Central memory CD8-positive, alpha-beta T cell (primary cell): ENCODE data around the gene LRRC8B.

Experiments used
- ATAC-seq: fragments of 150-1000 bp; cut with Tn5 transposase; replicated peaks from 2 replicates; pipeline ENCODE4 v1.10.0; 2022; ENCODE audit warnings: mild to moderate bottlenecking, moderate FRiP score, moderate number of reproducible peaks; ENCODE audit not compliant: poor library complexity, severe bottlenecking; ENCODE audit errors: extremely low read depth
- DNase-seq, 2 donors: peaks; one replicate each; pipeline ENCODE4 v3.0.0; 2021; ENCODE audit warnings: low spot score in 2 of 2
- H3K27ac Mint-ChIP-seq: one replicate; pipeline ENCODE4 v1.8.0; 2022; ENCODE audit warnings: low read depth, mild to moderate bottlenecking, moderate library complexity, mixed read lengths
- H3K27me3 Mint-ChIP-seq: one replicate; pipeline ENCODE4 v1.8.0; 2022; ENCODE audit warnings: mixed read lengths
- H3K36me3 Mint-ChIP-seq: one replicate; pipeline ENCODE4 v1.8.0; 2022; ENCODE audit warnings: mild to moderate bottlenecking, moderate library complexity, mixed read lengths; ENCODE audit not compliant: insufficient read depth
- H3K4me1 Mint-ChIP-seq: one replicate; pipeline ENCODE4 v1.8.0; 2022; ENCODE audit warnings: mixed read lengths
- H3K4me3 Mint-ChIP-seq: one replicate; pipeline ENCODE4 v1.8.0; 2022; ENCODE audit warnings: mild to moderate bottlenecking, moderate library complexity, mixed read lengths
- H3K9me3 Mint-ChIP-seq: one replicate; pipeline ENCODE4 v1.8.0; 2022; ENCODE audit warnings: mixed read lengths

The LRRC8B gene

GRCh38 chr1:89524369-89525168 is at the start of gene LRRC8B:
TSS of gene LRRC8B (plus strand) at chr1:89524829. CDS start at chr1:89582651, 57,822 bp downstream.
- ATAC-seq (peak; percentile 85), DNase-seq (peak; percentile 69 to 79)
- no peak within 1 kb of the TSS for H3K4me3 Mint-ChIP-seq

GRCh38 chr1:89475269-89475668 is 49.4 kb upstream of the LRRC8B start:
- peaks cover 5% of the 10 kb centered on the region for H3K4me1 Mint-ChIP-seq
- H3K27me3 Mint-ChIP-seq, result no peaks in the 10 kb centered on the region
- DNase-seq, result no peak
- peaks cover 1% of the 10 kb centered on the region for H3K36me3 Mint-ChIP-seq
- no peak for ATAC-seq
- peaks cover 23% of the 10 kb centered on the region for H3K9me3 Mint-ChIP-seq
- no peak overlapping the region for H3K27ac Mint-ChIP-seq
- H3K4me3 Mint-ChIP-seq, result no peak overlapping the region

More at GRCh38 chr1:89524369-89525168, at the start of gene LRRC8B:
- peaks cover 7% of the 10 kb centered on the region for H3K4me1 Mint-ChIP-seq
- peaks cover 18% of the 10 kb centered on the region for H3K36me3 Mint-ChIP-seq
- no peaks in the 10 kb centered on the region for H3K27me3 Mint-ChIP-seq
- H3K27ac Mint-ChIP-seq, result peak within 1 kb of the TSS; percentile 75
- no peaks in the 10 kb centered on the region for H3K9me3 Mint-ChIP-seq

- H3K27me3 Mint-ChIP-seq, result no peaks in the 10 kb centered on the region
- no peak for DNase-seq
- H3K9me3 Mint-ChIP-seq, result peaks cover 23% of the 10 kb centered on the region
- no peak overlapping the region for H3K27ac Mint-ChIP-seq
- H3K36me3 Mint-ChIP-seq, result peaks cover 1% of the 10 kb centered on the region
- H3K4me1 Mint-ChIP-seq, result peaks cover 5% of the 10 kb centered on the region
- ATAC-seq, result no peak
- no peak overlapping the region for H3K4me3 Mint-ChIP-seq
Observed at GRCh38 chr1:89476072-89476471, 48.6 kb upstream of the LRRC8B start.

- DNase-seq (peak; percentile 50 to 58), ATAC-seq (peak; percentile 78)
- no peaks in the 10 kb centered on the region for H3K36me3 Mint-ChIP-seq
- H3K27ac Mint-ChIP-seq, result no peak overlapping the region
- H3K27me3 Mint-ChIP-seq, result no peaks in the 10 kb centered on the region
- H3K4me3 Mint-ChIP-seq, result no peak overlapping the region
- no peaks in the 10 kb centered on the region for H3K4me1 Mint-ChIP-seq
- H3K9me3 Mint-ChIP-seq, result peaks cover 6% of the 10 kb centered on the region
Observed at GRCh38 chr1:89483010-89483756, 41.4 kb upstream of the LRRC8B start.

- Mint-ChIP-seq H3K27ac (no peak overlapping the region), H3K9me3 (peaks cover 6% of the 10 kb centered on the region), H3K36me3 (no peaks in the 10 kb centered on the region), H3K4me1 (no peaks in the 10 kb centered on the region), H3K4me3 (no peak overlapping the region), H3K27me3 (no peaks in the 10 kb centered on the region)
- DNase-seq (no peak), ATAC-seq (no peak)
Observed at GRCh38 chr1:89483757-89484077, 40.9 kb upstream of the LRRC8B start.

- H3K4me3 Mint-ChIP-seq, result no peak overlapping the region
- no peaks in the 10 kb centered on the region for H3K4me1 Mint-ChIP-seq
- no peaks in the 10 kb centered on the region for H3K36me3 Mint-ChIP-seq
- H3K27ac Mint-ChIP-seq, result no peak overlapping the region
- DNase-seq (no peak), ATAC-seq (no peak)
- H3K9me3 Mint-ChIP-seq, result peaks cover 6% of the 10 kb centered on the region
- no peaks in the 10 kb centered on the region for H3K27me3 Mint-ChIP-seq
Observed at GRCh38 chr1:89484092-89485038, 40.3 kb upstream of the LRRC8B start.

GRCh38 chr1:89487972-89488371 is 36.7 kb upstream of the LRRC8B start:
- Mint-ChIP-seq H3K4me1 (no peaks in the 10 kb centered on the region), H3K27ac (no peak overlapping the region), H3K9me3 (no peaks in the 10 kb centered on the region), H3K4me3 (no peak overlapping the region), H3K36me3 (no peaks in the 10 kb centered on the region), H3K27me3 (peaks cover 13% of the 10 kb centered on the region)
- DNase-seq, result no peak
- ATAC-seq, result no peak

- Mint-ChIP-seq H3K4me1 (no peaks in the 10 kb centered on the region), H3K27ac (no peak overlapping the region), H3K4me3 (no peak overlapping the region), H3K36me3 (no peaks in the 10 kb centered on the region), H3K9me3 (no peaks in the 10 kb centered on the region), H3K27me3 (peaks cover 13% of the 10 kb centered on the region)
- ATAC-seq, result no peak
- DNase-seq, result no peak
Observed at GRCh38 chr1:89489047-89489729, 35.4 kb upstream of the LRRC8B start.

- no peak overlapping the region for H3K4me3 Mint-ChIP-seq
- H3K27me3 Mint-ChIP-seq, result peaks cover 13% of the 10 kb centered on the region
- no peaks in the 10 kb centered on the region for H3K36me3 Mint-ChIP-seq
- no peaks in the 10 kb centered on the region for H3K9me3 Mint-ChIP-seq
- no peak for ATAC-seq
- H3K4me1 Mint-ChIP-seq, result no peaks in the 10 kb centered on the region
- DNase-seq, result no peak
- H3K27ac Mint-ChIP-seq, result no peak overlapping the region
Observed at GRCh38 chr1:89490389-89490788, 34.2 kb upstream of the LRRC8B start.

GRCh38 chr1:89499320-89499719 is 25.3 kb upstream of the LRRC8B start:
- DNase-seq (no peak), ATAC-seq (no peak)
- H3K27ac Mint-ChIP-seq, result no peak overlapping the region
- H3K9me3 Mint-ChIP-seq, result no peaks in the 10 kb centered on the region
- no peaks in the 10 kb centered on the region for H3K4me1 Mint-ChIP-seq
- H3K36me3 Mint-ChIP-seq, result no peaks in the 10 kb centered on the region
- H3K27me3 Mint-ChIP-seq, result no peaks in the 10 kb centered on the region
- H3K4me3 Mint-ChIP-seq, result no peak overlapping the region

- Mint-ChIP-seq H3K27ac (no peak overlapping the region), H3K9me3 (no peaks in the 10 kb centered on the region), H3K4me3 (no peak overlapping the region), H3K36me3 (no peaks in the 10 kb centered on the region), H3K27me3 (no peaks in the 10 kb centered on the region), H3K4me1 (no peaks in the 10 kb centered on the region)
- ATAC-seq (no peak), DNase-seq (no peak)
Observed at GRCh38 chr1:89502042-89502441, 22.6 kb upstream of the LRRC8B start.

- ATAC-seq (no peak), DNase-seq (no peak)
- Mint-ChIP-seq H3K4me3 (no peak overlapping the region), H3K27me3 (peaks cover under 1% of the 10 kb centered on the region), H3K36me3 (no peaks in the 10 kb centered on the region), H3K27ac (no peak overlapping the region), H3K4me1 (no peaks in the 10 kb centered on the region), H3K9me3 (peaks cover under 1% of the 10 kb centered on the region)
Observed at GRCh38 chr1:89502895-89503294, 21.7 kb upstream of the LRRC8B start.
